ENCODE results near the gene NAV2.

Gene NAV2

GRCh38 chr11:20050551-20051333, 338.1 kb downstream of the NAV2 start:
- DNase-seq: no peak

DNA sequence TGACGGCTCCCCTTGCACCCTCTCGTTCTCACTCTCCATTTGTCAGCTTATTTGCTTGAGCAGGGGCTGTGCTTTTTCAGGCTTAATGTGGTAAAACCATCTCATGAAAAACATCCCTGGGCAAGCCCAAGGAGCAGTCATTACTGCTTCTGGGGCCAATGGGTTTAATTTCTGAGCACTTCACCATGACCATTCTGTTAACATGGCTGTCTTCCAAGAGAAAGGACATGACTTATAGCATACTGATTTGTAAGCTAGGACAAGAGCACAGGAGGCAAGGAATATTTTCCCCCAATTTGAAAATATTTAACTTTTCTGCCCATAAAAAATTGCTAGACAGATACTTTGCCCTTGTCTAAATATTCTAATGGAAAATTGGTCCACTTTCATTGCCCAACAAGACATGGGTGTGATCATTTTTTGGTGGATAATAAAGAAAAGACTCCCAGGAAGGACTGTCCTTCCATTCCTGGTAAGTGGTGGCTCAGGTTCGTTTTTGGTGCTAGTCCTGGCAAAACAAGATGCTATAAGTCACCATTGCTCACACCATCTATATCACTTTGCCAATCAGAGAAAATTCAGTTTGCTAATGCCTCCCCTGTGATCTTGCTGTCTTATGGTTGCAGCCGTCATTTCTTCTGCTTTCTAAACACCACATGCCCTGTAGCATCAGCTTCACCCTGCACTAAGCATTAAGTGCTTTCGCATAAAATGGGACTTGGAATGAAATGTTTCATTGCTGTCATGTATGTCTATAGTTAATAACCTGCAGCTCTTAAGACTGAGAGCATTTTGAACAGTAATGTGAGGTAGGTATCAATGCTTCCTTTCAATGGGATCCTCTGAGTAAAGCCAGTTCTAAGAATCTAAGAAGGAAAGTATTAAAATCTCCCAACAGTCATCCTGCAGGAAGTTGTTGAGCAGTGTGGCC, 339.1 kb downstream of the NAV2 start:
- no peak for DNase-seq

- no peak for DNase-seq
These were observed 340.9 kb downstream of the NAV2 start for GRCh38 chr11:20053572-20053971.

DNA sequence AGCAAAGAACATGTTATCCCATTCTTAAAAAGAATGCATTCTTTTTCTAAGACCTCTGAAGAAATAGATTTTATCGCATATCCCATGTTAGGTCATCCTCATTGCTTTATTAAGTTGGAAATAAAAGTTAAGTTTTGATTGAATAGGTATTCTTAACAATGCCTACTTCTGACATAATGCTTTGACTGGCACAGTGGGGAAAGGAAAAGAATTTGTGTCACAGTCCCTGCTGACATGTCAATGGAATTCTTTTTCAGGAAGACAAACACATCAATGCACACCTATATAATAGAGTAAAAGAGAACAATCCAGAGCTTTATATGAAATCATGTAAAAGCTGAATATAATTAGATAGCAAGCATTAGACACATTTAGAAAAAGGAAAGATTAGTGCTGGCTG, 341.9 kb downstream of the NAV2 start:
- DNase-seq: no peak

GRCh38 chr11:20055312-20055711, 342.7 kb downstream of the NAV2 start:
- DNase-seq: no peak

GRCh38 chr11:20056109-20056949, 343.7 kb downstream of the NAV2 start:
- DNase-seq: no peak

DNA sequence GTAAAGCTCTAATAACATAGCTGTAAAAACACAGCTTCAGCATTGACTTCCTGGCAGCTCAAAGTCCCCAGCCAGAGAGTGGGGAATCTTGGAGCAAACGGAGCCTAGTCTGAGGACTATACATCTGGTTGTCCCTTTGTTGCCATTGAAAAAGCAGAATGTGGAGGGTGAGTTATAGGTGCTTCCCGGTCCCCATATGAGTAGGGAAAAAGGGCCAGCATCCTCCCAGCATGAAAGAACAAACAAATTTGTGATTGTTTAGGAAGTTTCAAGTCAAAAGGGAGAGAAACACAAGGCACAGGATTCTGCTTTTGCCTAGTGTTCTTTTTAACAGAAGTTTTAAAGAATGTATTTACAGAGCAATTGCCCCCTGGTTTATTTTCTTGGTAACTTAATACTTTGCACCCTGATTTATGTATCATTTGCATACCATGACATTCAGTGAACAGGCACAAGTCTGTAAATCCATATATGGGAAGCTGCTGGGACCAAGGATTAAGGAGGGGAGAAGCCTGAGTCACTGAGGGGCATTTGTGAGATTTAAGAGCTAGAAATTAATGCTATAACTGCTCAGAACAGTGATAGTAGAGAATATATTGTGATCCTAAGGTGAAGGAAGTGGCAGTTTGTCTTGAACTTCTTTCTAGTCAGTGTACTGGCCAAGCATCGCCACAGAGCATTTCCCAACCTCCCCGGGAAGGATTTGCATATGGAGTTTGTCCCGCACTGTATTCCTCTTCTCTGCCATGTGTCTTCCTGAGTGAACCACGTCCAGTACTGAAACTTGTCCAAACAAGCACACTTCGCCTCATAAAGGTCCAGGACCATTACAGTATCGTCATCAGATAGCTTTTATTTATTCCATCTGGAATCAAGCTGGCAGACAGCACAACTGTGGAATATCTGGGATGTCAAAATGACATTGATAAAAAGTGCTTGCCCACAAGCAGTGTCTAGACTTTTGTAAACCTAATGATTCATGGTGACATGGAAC, 344.6 kb downstream of the NAV2 start:
- no peak for DNase-seq

DNA sequence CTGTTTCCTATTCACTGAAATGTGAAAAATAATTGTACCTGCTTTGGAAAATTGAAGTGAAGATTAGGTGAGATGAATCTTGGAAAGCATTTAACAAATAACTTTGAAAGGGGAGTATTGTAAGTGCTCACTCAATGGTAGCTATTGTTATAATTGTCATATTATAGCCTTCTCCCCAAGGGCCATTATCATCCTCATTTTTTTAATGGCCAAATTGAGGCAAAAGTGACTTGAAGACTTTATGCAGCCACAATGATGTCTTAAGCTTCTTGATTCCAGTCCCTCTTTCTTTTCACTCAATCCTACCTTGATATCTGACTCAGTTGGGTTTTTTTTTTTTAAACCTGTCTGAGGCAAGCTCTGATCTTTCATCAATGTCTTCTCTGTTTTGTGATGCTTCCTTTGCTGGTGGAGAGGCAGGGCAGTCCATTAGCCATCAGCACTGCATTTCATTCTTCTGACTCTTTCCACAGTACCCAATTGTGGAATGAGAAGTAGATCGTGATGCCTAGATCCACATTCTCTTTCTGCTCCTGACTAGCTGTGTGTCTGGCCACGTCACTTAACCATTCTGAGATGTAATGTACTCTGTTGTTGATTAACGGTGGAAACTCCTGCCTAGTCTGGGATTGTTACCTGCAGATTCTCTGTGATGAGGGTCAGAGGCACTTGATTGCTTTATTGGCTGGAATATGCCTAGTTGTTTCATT, 346.3 kb downstream of the NAV2 start:
- DNase-seq: no peak

- DNase-seq: no peak
These were observed 347.0 kb downstream of the NAV2 start for GRCh38 chr11:20059587-20060021.

GRCh38 chr11:20060181-20060580, 347.5 kb downstream of the NAV2 start:
- DNase-seq: no peak

DNA sequence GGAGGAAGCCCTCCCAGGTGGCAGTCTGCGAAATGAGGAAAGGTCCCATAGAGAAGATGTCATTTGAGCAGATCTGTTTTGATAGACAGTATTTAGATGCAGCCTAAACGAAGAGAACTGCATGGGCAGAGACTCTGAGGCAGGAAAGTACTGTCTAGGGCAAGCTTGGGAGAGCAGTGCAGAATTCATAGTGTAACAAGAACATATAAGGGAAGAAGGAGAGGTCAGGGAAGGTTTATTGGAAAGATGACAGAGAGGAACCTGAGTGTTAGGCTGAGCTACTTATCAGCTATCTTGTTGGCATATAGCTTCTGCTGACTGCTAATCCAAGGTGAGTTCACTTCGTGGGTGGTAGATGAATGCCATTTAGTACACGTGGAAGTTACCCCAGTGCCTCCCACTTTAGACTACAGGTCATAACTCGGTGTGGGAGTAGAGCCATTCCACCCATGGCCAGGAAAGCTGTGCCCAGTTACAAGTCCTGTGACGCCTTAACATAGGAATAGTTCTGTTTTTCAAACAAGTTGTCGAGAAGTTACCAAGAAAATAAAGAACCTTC, 348.1 kb downstream of the NAV2 start:
- DNase-seq: no peak

GRCh38 chr11:20061776-20062175, 349.1 kb downstream of the NAV2 start:
- no peak for DNase-seq

GRCh38 chr11:20064961-20065405, 352.3 kb downstream of the NAV2 start:
- DNase-seq: no peak

GRCh38 chr11:20065406-20065805, 352.8 kb downstream of the NAV2 start:
- no peak for DNase-seq

- no peak for DNase-seq
These were observed 353.6 kb downstream of the NAV2 start for GRCh38 chr11:20066013-20066782.

DNA sequence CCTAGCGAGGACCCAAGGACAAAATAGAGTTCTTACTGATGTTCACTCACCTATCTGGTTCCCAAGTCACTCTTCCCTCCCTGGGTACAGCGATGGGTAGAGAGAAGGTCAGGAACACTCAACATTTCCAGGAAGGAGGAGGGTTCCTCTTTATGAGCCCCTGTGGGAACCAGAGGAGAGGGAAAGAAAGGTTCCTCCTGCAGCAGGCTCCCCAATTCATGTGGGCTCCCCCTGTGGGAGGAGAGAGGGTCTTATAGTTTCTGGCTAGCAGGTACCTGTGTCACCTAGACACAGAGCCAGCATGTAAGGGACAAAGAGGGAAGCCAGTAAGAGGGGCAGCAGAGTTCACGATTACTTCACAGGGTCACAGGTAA, 354.1 kb downstream of the NAV2 start:
- no peak for DNase-seq

- no peak for DNase-seq
These were observed 355.0 kb downstream of the NAV2 start for GRCh38 chr11:20067665-20068064.

DNA sequence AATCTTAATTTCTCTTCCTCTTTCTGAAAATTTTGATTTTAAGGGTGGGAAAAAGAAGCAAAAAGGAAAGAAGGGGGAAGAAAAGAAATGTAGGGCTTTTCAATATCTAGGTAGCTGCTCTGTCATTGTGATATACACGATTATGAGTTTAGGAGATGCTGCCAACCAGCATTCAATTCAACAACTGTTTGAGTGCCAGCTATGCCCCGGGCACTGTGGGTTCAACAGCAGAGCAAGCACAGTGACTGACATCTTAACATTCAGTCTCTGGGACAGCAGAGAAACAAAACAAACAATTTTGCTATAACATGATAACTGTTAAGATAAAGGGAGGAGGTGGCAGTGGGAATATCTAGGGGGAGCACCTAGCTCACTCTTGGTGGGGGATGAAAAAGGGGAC, 356.1 kb downstream of the NAV2 start:
- DNase-seq: no peak

DNA sequence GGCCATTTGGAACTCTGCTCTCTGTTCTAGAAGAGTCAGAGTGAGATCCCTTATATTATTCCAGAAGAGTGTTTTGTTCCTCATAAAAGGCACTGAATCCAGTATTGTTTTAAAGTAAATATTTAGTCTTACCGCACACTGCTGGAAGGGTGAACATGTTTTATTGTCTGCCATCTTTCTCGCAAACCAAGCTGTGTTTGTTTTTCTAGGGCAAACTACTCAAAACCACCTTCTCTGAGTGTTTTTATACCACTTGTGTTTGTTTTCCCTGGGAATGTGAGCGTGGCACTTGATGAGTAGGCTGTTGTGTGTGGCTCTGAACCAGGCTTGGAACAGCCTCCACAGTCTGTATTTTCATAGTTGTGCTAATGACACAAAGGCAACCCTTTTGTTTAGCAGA, 357.8 kb downstream of the NAV2 start:
- no peak for DNase-seq

- DNase-seq: no peak
These were observed 363.0 kb downstream of the NAV2 start for GRCh38 chr11:20075627-20076026.
